Osteoblast (primary cell): Measurements from ENCODE around the gene GIMAP6. TPM values are rescaled to one million over a fixed set of nuclear protein-coding genes. Genes with fewer than 3 reads are reported as not detected.
"Not testable (repeated sequence)": the region's sequence is repeated elsewhere in the genome, so short reads cannot be mapped to it uniquely, and the experiment has no call there.

Experiments
- DNase-seq: peaks from one replicate; pipeline ENCODE4 v3.0.0; 2011; ENCODE audit warnings: low spot score, mixed read lengths; ENCODE audit not compliant: insufficient read length; ENCODE audit errors: missing footprints
- H2AFZ ChIP-seq: 2 replicates; pipeline ENCODE4 v1.6.0; 2011; ENCODE audit warnings: mild to moderate bottlenecking, low read length
- H3K27ac ChIP-seq: 2 replicates; pipeline ENCODE4 v1.5.1; 2011; ENCODE audit warnings: mild to moderate bottlenecking, low read depth, low read length, moderate library complexity
- H3K27me3 ChIP-seq: 2 replicates; pipeline ENCODE4 v1.6.0; 2012; ENCODE audit warnings: mild to moderate bottlenecking, control low read depth, inconsistent platforms, low read length, moderate library complexity; ENCODE audit not compliant: insufficient read depth
- H3K36me3 ChIP-seq: 2 replicates; pipeline ENCODE4 v1.5.1; 2011; ENCODE audit warnings: mild to moderate bottlenecking, low read length, control low read depth, moderate library complexity; ENCODE audit not compliant: insufficient read depth
- H3K4me1 ChIP-seq: 2 replicates; pipeline ENCODE4 v1.5.1; 2011; ENCODE audit warnings: mild to moderate bottlenecking, low read length, control low read depth, moderate library complexity; ENCODE audit not compliant: insufficient read depth
- H3K4me2 ChIP-seq: 2 replicates; pipeline ENCODE4 v1.6.0; 2011; ENCODE audit warnings: mild to moderate bottlenecking, low read length; ENCODE audit not compliant: insufficient read depth
- H3K4me3 ChIP-seq: fragments of 200-600 bp; sonication (generic); 3 replicates; pipeline ENCODE4 v1.5.1; 2012; ENCODE audit warnings: mild to moderate bottlenecking, low read length, inconsistent platforms; ENCODE audit not compliant: insufficient read depth
- H3K79me2 ChIP-seq: 2 replicates; pipeline ENCODE4 v1.6.0; 2012; ENCODE audit warnings: mild to moderate bottlenecking, low read length, control low read depth, inconsistent platforms; ENCODE audit not compliant: insufficient read depth
- H3K9me3 ChIP-seq: 2 replicates; pipeline ENCODE4 v1.5.1; 2011; ENCODE audit warnings: low read depth, low read length, control low read depth
- H4K20me1 ChIP-seq: 2 replicates; pipeline ENCODE4 v1.6.0; 2012; ENCODE audit warnings: mild to moderate bottlenecking, low read length, control low read depth; ENCODE audit not compliant: insufficient read depth
- CTCF ChIP-seq: IDR thresholded peaks from 2 replicates; pipeline ENCODE4 v1.5.1; 2011; ENCODE audit warnings: mild to moderate bottlenecking, low read depth, low read length, moderate library complexity; ENCODE audit errors: extremely low read depth
- total RNA-seq: library from RNA; depleted of rRNA; stranded (reverse); fragments of >200 nt; gene quantifications from 2 replicates; pipeline ENCODE4 v1.2.3, GENCODE V29; 2012

Gene GIMAP6
- 0.36 TPM in 1 of 2 replicates, not detected in the other for total RNA-seq

GRCh38 chr7:150631866-150632864 is at the start of gene GIMAP6:
Gene GIMAP6 (minus strand): TSS chr7:150632385. CDS start chr7:150630142, 2,243 bp downstream.
- no peak within 1 kb of the TSS for H3K4me2 ChIP-seq
- H3K9me3 ChIP-seq, result no peaks in the 10 kb centered on the region
- no peak within 1 kb of the TSS for H3K27ac ChIP-seq
- no peak within 1 kb of the TSS for H2AFZ ChIP-seq
- TF ChIP-seq CTCF, result no peak
- no peaks in the 10 kb centered on the region for H4K20me1 ChIP-seq
- no peaks in the 10 kb centered on the region for H3K36me3 ChIP-seq
- no peaks in the 10 kb centered on the region for H3K27me3 ChIP-seq
- no peaks in the 10 kb centered on the region for H3K4me1 ChIP-seq
- H3K4me3 ChIP-seq, result no peak within 1 kb of the TSS
- no peaks in the 10 kb centered on the region for H3K79me2 ChIP-seq
- peak; percentile 11 for DNase-seq

GRCh38 chr7:150680364-150680763 is 48.2 kb upstream of the GIMAP6 start:
- not testable (repeated sequence) for H3K4me3 ChIP-seq, H2AFZ ChIP-seq

GRCh38 chr7:150678601-150679000 is 46.4 kb upstream of the GIMAP6 start:
- not testable (repeated sequence) for H3K4me3 ChIP-seq, H3K4me1 ChIP-seq, H2AFZ ChIP-seq, H3K79me2 ChIP-seq, DNase-seq, H3K27me3 ChIP-seq, H3K4me2 ChIP-seq, H4K20me1 ChIP-seq, H3K36me3 ChIP-seq, H3K27ac ChIP-seq, H3K9me3 ChIP-seq

More at GRCh38 chr7:150680364-150680763, 48.2 kb upstream of the GIMAP6 start:
- H3K36me3 ChIP-seq, H3K27me3 ChIP-seq, H3K4me1 ChIP-seq, H3K4me2 ChIP-seq, DNase-seq, H3K79me2 ChIP-seq, H4K20me1 ChIP-seq, H3K9me3 ChIP-seq, H3K27ac ChIP-seq: not testable (repeated sequence)

- H3K4me3 ChIP-seq, H3K27ac ChIP-seq, DNase-seq, H3K27me3 ChIP-seq, H3K9me3 ChIP-seq, H4K20me1 ChIP-seq, H2AFZ ChIP-seq, H3K4me1 ChIP-seq, H3K4me2 ChIP-seq, H3K79me2 ChIP-seq, H3K36me3 ChIP-seq: not testable (repeated sequence)
Observed at GRCh38 chr7:150676854-150677253, 44.7 kb upstream of the GIMAP6 start.

GRCh38 chr7:150676276-150676675 is 44.1 kb upstream of the GIMAP6 start:
- H3K79me2 ChIP-seq, H2AFZ ChIP-seq, H3K27me3 ChIP-seq, H4K20me1 ChIP-seq, H3K9me3 ChIP-seq, H3K4me3 ChIP-seq, DNase-seq, H3K36me3 ChIP-seq, H3K4me2 ChIP-seq, H3K4me1 ChIP-seq, H3K27ac ChIP-seq: not testable (repeated sequence)
